WTC11 (cell line): ENCODE results near the gene ZBTB7C. TPM values are rescaled to one million over a fixed set of nuclear protein-coding genes. Genes with fewer than 3 reads are reported as not detected.

Experiments
- ATAC-seq: fragments of 200-7000 bp; cut with Tn5 transposase; 2 replicates; pipeline ENCODE4 v1.10.0; 2021; ENCODE audit warnings: mild to moderate bottlenecking, moderate library complexity
- CTCF ChIA-PET: fragments of 300-600 bp; sonication (Branson Sonifier 250); formaldehyde crosslinking; loops from one replicate; lab custom pipeline; 2021; ENCODE audit warnings: antibody characterized with exemption; lab: Charles Lee
- POLR2A ChIA-PET: fragments of 350-600 bp; sonication (Branson Sonifier 250); formaldehyde crosslinking; loops from one replicate; lab custom pipeline; 2021; ENCODE audit warnings: antibody characterized with exemption; lab: Charles Lee
- DNase-seq: peaks from one replicate; pipeline ENCODE4 v3.0.0; 2021; ENCODE audit warnings: low spot score
- H3K27ac Mint-ChIP-seq: 2 replicates; pipeline ENCODE4 v1.8.0; 2021; ENCODE audit warnings: mixed read lengths
- H3K27me3 Mint-ChIP-seq: 2 replicates; pipeline ENCODE4 v1.8.0; 2021; ENCODE audit warnings: low read depth, mild to moderate bottlenecking, moderate library complexity, mixed read lengths
- H3K36me3 Mint-ChIP-seq: 2 replicates; pipeline ENCODE4 v1.8.0; 2021; ENCODE audit warnings: mixed read lengths
- H3K4me1 Mint-ChIP-seq: 2 replicates; pipeline ENCODE4 v1.8.0; 2022; ENCODE audit warnings: mixed read lengths
- H3K4me3 Mint-ChIP-seq: 2 replicates; pipeline ENCODE4 v1.8.0; 2021; ENCODE audit warnings: mild to moderate bottlenecking, moderate library complexity, mixed read lengths
- H3K9me3 Mint-ChIP-seq: 2 replicates; pipeline ENCODE4 v1.8.0; 2021; ENCODE audit warnings: mixed read lengths
- ATF6 ChIP-seq: sonication (generic); formaldehyde crosslinking; IDR thresholded peaks from 2 replicates; pipeline ENCODE4 v1.8.1; 2023; ENCODE audit warnings: mild to moderate bottlenecking, missing genetic modification reagents
- CREB1 ChIP-seq: sonication (generic); formaldehyde crosslinking; IDR thresholded peaks from 2 replicates; pipeline ENCODE4 v1.8.0; 2023; ENCODE audit warnings: mild to moderate bottlenecking, missing genetic modification reagents
- EMX1 ChIP-seq: fragments of 250-450 bp; sonication (Bioruptor Pico); IDR thresholded peaks from 2 replicates; pipeline ENCODE4 v1.8.0; 2021; ENCODE audit warnings: mild to moderate bottlenecking
- FOXK1 ChIP-seq: sonication (generic); formaldehyde crosslinking; IDR thresholded peaks from 2 replicates; pipeline ENCODE4 v1.8.0; 2022; ENCODE audit warnings: mild to moderate bottlenecking, moderate library complexity, missing genetic modification reagents
- GTF2I ChIP-seq: fragments of 250-450 bp; sonication (Bioruptor Pico); conservative IDR thresholded peaks from 2 replicates; pipeline ENCODE4 v1.4.0; 2021; ENCODE audit warnings: mild to moderate bottlenecking
- KAT7 ChIP-seq: sonication (generic); formaldehyde crosslinking; IDR thresholded peaks from 2 replicates; pipeline ENCODE4 v1.8.1; 2023; ENCODE audit warnings: missing genetic modification reagents, mild to moderate bottlenecking, borderline replicate concordance
- NR3C1 ChIP-seq: sonication (generic); formaldehyde crosslinking; conservative IDR thresholded peaks from 2 replicates; pipeline ENCODE4 v1.8.1; 2023; ENCODE audit warnings: low read depth, mild to moderate bottlenecking, missing genetic modification reagents
- SMAD3 ChIP-seq: sonication (generic); formaldehyde crosslinking; IDR thresholded peaks from 2 replicates; pipeline ENCODE4 v1.8.0; 2022; ENCODE audit warnings: missing genetic modification reagents, mild to moderate bottlenecking, borderline replicate concordance
- SP1 ChIP-seq: sonication (generic); formaldehyde crosslinking; conservative IDR thresholded peaks from 2 replicates; pipeline ENCODE4 v1.8.1; 2022; ENCODE audit warnings: missing genetic modification reagents
- ZBTB21 ChIP-seq: sonication (generic); formaldehyde crosslinking; IDR thresholded peaks from 2 replicates; pipeline ENCODE4 v1.8.1; 2023; ENCODE audit warnings: mild to moderate bottlenecking, missing genetic modification reagents, borderline replicate concordance
- ZNF263 ChIP-seq: sonication (generic); formaldehyde crosslinking; IDR thresholded peaks from 2 replicates; pipeline ENCODE4 v1.8.1; 2022; ENCODE audit warnings: low read depth, mild to moderate bottlenecking, moderate library complexity, missing genetic modification reagents
- total RNA-seq: library from RNA; stranded (reverse); gene quantifications from 3 replicates; pipeline ENCODE4 v1.2.3, GENCODE V29; 2021
- TF ChIP-seq, protein P1 (sequence below): sonication (generic); formaldehyde crosslinking; IDR thresholded peaks from 2 replicates; pipeline ENCODE4 v1.8.0; 2022; ENCODE audit warnings: missing genetic modification reagents
- TF ChIP-seq, protein P2 (sequence below): sonication (generic); formaldehyde crosslinking; conservative IDR thresholded peaks from 2 replicates; pipeline ENCODE4 v1.8.1; 2022; ENCODE audit warnings: mild to moderate bottlenecking, missing genetic modification reagents
- TF ChIP-seq, protein P3 (sequence below): sonication (generic); formaldehyde crosslinking; IDR thresholded peaks from 2 replicates; pipeline ENCODE4 v1.8.0; 2023; ENCODE audit warnings: missing genetic modification reagents
- TF ChIP-seq, protein P4 (sequence below): fragments of 250-450 bp; sonication (Bioruptor Pico); IDR thresholded peaks from 2 replicates; pipeline ENCODE4 v1.9.0; 2021; ENCODE audit warnings: mild to moderate bottlenecking
- TF ChIP-seq, protein P5 (sequence below): sonication (generic); formaldehyde crosslinking; IDR thresholded peaks from 2 replicates; pipeline ENCODE4 v1.8.1; 2023; ENCODE audit warnings: mild to moderate bottlenecking, missing genetic modification reagents, borderline replicate concordance

The ZBTB7C gene
- total RNA-seq, 1 experiment from 2014 or later: 0.48 TPM

DNA sequence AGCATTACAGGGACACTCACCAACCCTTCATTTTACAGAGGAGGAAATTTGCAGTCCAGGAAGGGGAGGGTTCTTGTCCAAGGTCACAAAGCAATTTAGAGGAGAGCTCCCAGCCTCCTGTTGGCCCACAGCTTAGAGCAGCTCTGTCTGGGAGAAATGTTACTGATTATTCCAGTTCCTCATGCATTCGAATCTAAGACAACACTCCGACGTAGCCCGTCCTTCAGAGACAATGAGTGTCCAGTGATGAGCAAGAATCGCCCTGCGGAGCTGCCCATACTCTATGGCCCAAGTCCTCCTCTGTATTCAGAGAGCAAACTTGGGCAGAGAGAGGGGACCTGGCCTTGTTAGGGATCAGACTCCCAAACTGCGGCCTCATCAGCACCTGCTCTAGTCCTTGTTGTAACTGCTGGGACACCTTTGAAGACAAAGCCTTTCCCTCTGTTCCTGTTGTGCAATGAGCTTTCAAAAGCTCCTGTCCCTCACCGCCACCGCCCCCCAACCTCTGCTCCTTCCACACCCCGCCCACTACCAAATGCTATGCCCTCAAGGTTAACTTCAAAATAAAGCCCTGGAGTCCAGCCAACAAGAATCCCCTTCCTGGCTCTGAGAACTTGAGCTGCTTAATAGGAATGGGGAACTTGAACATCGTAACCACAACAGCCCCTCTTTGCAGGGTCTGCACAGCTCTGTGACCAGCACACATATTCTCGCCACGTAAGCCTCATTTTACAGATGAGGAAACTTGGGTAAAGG, 243.9 kb downstream of the ZBTB7C start:
- Mint-ChIP-seq H3K4me3 (no peak overlapping the region), H3K27ac (no peak overlapping the region), H3K4me1 (peaks cover 32% of the 10 kb centered on the region), H3K9me3 (no peaks in the 10 kb centered on the region), H3K36me3 (no peaks in the 10 kb centered on the region), H3K27me3 (peaks cover 32% of the 10 kb centered on the region)
- DNase-seq: no peak
- TF ChIP-seq SP1 (CRISPR knock-in tag) (no peak), EMX1 (no peak), NR3C1 (CRISPR knock-in tag) (no peak), KAT7 (CRISPR knock-in tag) (no peak), GTF2I (CRISPR knock-in tag) (no peak), SMAD3 (CRISPR knock-in tag) (no peak), ZBTB21 (CRISPR knock-in tag) (no peak), ZNF263 (CRISPR knock-in tag) (no peak), CREB1 (no peak), FOXK1 (CRISPR knock-in tag) (no peak), ATF6 (CRISPR knock-in tag) (no peak)
- TF ChIP-seq, protein P1, sequence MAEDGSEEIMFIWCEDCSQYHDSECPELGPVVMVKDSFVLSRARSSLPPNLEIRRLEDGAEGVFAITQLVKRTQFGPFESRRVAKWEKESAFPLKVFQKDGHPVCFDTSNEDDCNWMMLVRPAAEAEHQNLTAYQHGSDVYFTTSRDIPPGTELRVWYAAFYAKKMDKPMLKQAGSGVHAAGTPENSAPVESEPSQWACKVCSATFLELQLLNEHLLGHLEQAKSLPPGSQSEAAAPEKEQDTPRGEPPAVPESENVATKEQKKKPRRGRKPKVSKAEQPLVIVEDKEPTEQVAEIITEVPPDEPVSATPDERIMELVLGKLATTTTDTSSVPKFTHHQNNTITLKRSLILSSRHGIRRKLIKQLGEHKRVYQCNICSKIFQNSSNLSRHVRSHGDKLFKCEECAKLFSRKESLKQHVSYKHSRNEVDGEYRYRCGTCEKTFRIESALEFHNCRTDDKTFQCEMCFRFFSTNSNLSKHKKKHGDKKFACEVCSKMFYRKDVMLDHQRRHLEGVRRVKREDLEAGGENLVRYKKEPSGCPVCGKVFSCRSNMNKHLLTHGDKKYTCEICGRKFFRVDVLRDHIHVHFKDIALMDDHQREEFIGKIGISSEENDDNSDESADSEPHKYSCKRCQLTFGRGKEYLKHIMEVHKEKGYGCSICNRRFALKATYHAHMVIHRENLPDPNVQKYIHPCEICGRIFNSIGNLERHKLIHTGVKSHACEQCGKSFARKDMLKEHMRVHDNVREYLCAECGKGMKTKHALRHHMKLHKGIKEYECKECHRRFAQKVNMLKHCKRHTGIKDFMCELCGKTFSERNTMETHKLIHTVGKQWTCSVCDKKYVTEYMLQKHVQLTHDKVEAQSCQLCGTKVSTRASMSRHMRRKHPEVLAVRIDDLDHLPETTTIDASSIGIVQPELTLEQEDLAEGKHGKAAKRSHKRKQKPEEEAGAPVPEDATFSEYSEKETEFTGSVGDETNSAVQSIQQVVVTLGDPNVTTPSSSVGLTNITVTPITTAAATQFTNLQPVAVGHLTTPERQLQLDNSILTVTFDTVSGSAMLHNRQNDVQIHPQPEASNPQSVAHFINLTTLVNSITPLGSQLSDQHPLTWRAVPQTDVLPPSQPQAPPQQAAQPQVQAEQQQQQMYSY (CRISPR knock-in tag): no peak
- TF ChIP-seq, protein P2, sequence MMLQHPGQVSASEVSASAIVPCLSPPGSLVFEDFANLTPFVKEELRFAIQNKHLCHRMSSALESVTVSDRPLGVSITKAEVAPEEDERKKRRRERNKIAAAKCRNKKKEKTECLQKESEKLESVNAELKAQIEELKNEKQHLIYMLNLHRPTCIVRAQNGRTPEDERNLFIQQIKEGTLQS (CRISPR knock-in tag): no peak
- TF ChIP-seq, protein P3, sequence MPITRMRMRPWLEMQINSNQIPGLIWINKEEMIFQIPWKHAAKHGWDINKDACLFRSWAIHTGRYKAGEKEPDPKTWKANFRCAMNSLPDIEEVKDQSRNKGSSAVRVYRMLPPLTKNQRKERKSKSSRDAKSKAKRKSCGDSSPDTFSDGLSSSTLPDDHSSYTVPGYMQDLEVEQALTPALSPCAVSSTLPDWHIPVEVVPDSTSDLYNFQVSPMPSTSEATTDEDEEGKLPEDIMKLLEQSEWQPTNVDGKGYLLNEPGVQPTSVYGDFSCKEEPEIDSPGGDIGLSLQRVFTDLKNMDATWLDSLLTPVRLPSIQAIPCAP (CRISPR knock-in tag): no peak
- TF ChIP-seq, protein P4, sequence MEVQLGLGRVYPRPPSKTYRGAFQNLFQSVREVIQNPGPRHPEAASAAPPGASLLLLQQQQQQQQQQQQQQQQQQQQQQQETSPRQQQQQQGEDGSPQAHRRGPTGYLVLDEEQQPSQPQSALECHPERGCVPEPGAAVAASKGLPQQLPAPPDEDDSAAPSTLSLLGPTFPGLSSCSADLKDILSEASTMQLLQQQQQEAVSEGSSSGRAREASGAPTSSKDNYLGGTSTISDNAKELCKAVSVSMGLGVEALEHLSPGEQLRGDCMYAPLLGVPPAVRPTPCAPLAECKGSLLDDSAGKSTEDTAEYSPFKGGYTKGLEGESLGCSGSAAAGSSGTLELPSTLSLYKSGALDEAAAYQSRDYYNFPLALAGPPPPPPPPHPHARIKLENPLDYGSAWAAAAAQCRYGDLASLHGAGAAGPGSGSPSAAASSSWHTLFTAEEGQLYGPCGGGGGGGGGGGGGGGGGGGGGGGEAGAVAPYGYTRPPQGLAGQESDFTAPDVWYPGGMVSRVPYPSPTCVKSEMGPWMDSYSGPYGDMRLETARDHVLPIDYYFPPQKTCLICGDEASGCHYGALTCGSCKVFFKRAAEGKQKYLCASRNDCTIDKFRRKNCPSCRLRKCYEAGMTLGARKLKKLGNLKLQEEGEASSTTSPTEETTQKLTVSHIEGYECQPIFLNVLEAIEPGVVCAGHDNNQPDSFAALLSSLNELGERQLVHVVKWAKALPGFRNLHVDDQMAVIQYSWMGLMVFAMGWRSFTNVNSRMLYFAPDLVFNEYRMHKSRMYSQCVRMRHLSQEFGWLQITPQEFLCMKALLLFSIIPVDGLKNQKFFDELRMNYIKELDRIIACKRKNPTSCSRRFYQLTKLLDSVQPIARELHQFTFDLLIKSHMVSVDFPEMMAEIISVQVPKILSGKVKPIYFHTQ (CRISPR knock-in tag): no peak
- TF ChIP-seq, protein P5, sequence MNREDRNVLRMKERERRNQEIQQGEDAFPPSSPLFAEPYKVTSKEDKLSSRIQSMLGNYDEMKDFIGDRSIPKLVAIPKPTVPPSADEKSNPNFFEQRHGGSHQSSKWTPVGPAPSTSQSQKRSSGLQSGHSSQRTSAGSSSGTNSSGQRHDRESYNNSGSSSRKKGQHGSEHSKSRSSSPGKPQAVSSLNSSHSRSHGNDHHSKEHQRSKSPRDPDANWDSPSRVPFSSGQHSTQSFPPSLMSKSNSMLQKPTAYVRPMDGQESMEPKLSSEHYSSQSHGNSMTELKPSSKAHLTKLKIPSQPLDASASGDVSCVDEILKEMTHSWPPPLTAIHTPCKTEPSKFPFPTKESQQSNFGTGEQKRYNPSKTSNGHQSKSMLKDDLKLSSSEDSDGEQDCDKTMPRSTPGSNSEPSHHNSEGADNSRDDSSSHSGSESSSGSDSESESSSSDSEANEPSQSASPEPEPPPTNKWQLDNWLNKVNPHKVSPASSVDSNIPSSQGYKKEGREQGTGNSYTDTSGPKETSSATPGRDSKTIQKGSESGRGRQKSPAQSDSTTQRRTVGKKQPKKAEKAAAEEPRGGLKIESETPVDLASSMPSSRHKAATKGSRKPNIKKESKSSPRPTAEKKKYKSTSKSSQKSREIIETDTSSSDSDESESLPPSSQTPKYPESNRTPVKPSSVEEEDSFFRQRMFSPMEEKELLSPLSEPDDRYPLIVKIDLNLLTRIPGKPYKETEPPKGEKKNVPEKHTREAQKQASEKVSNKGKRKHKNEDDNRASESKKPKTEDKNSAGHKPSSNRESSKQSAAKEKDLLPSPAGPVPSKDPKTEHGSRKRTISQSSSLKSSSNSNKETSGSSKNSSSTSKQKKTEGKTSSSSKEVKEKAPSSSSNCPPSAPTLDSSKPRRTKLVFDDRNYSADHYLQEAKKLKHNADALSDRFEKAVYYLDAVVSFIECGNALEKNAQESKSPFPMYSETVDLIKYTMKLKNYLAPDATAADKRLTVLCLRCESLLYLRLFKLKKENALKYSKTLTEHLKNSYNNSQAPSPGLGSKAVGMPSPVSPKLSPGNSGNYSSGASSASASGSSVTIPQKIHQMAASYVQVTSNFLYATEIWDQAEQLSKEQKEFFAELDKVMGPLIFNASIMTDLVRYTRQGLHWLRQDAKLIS (CRISPR knock-in tag): no peak
- no peak for ATAC-seq
- POLR2A ChIA-PET: no interaction called here
- CTCF ChIA-PET: interaction anchor here (1.5 kb wide), 1 partner anchor 137 kb away, joined by 5 read pairs; no protein-coding TSS in a partner anchor
